Measurements from ENCODE around the gene SLC25A48.
"Not testable (repeated sequence)": the region's sequence is repeated elsewhere in the genome, so short reads cannot be mapped to it uniquely, and the experiment has no call there.

The SLC25A48 gene

GRCh38 chr5:135835766-135836165 lies 1.3 kb downstream of the SLC25A48 start:
- Histone ChIP-seq H3K36me3 (no peaks in the 10 kb centered on the region), H3K4me3 (ENCODE audit: low read depth, low read length) (no peak overlapping the region), H3K9me3 (ENCODE audit: severe bottlenecking) (peaks cover 6% of the 10 kb centered on the region), H3K27me3 (ENCODE audit: insufficient read depth, low read depth, severe bottlenecking) (peaks cover 66% of the 10 kb centered on the region), H3K27ac (no peak overlapping the region)
- no peak for TF ChIP-seq CTCF (IDR thresholded peaks at IDR 0.05; ENCODE audit: low read depth, low read length)
- DNase-seq = no peak

DNA sequence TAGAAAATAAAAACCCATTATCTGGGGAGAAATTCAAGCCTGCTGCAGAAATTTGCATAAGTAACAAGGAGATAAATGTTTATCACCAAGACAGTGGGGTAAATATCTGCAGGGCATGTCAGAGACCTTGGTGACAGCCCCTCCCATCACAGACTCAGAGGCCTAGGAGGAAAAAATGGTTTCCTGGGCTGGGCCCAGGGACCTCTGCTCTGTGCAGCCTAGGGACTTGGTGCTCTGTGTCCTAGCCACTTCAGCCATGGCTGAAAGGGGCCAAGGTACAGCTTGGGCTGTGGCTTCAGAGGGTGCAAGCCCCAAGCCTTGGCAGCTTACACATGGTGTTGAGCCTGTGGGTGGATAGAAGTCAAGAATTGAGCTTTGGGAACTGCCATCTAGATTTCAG lies 3.9 kb downstream of the SLC25A48 start:
- H3K27ac ChIP-seq; H3K36me3 ChIP-seq; H3K9me3 ChIP-seq (ENCODE audit: severe bottlenecking); H3K4me3 ChIP-seq (ENCODE audit: low read depth, low read length); DNase-seq: not testable (repeated sequence)
- peaks cover 51% of the 10 kb centered on the region for H3K27me3 ChIP-seq (ENCODE audit: insufficient read depth, low read depth, severe bottlenecking)

DNA sequence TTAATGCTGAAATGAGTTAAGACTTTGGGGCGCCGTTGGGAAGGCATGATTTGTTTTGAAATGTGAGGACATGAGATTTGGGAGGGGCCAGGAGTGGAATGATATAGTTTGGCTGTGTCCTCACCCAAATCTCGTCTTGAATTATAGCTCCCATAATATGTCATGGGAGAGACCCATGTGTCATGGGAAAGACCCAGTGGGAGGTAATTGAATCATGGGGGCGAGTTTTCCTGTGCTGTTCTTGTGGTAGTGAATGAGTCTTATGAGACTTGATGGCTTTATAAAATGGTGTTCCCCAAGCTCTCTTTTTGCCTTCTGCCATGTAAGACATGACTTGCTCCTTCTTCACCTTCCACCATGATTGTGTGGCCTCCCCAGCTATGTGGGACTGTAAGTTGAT lies 5.1 kb downstream of the SLC25A48 start:
- Histone ChIP-seq H3K9me3 (ENCODE audit: severe bottlenecking) (peaks cover 6% of the 10 kb centered on the region), H3K4me3 (ENCODE audit: low read depth, low read length) (no peak overlapping the region), H3K27ac (no peak overlapping the region), H3K27me3 (ENCODE audit: insufficient read depth, low read depth, severe bottlenecking) (peaks cover 41% of the 10 kb centered on the region), H3K36me3 (no peaks in the 10 kb centered on the region)
- no peak for DNase-seq
- TF ChIP-seq CTCF (IDR thresholded peaks at IDR 0.05; ENCODE audit: low read depth, low read length) = no peak

GRCh38 chr5:135840959-135841358 lies 6.5 kb downstream of the SLC25A48 start:
- peaks cover 6% of the 10 kb centered on the region for H3K9me3 ChIP-seq (ENCODE audit: severe bottlenecking)
- H3K36me3 ChIP-seq = no peaks in the 10 kb centered on the region
- no peak for DNase-seq
- H3K27ac ChIP-seq = no peak overlapping the region
- H3K4me3 ChIP-seq (ENCODE audit: low read depth, low read length) = no peak overlapping the region
- TF ChIP-seq CTCF (IDR thresholded peaks at IDR 0.05; ENCODE audit: low read depth, low read length) = no peak
- peaks cover 34% of the 10 kb centered on the region for H3K27me3 ChIP-seq (ENCODE audit: insufficient read depth, low read depth, severe bottlenecking)

GRCh38 chr5:135842737-135843136 lies 8.3 kb downstream of the SLC25A48 start:
- no peak for DNase-seq
- Histone ChIP-seq H3K27me3 (ENCODE audit: insufficient read depth, low read depth, severe bottlenecking) (peaks cover 28% of the 10 kb centered on the region), H3K36me3 (no peaks in the 10 kb centered on the region), H3K4me3 (ENCODE audit: low read depth, low read length) (no peak overlapping the region), H3K9me3 (ENCODE audit: severe bottlenecking) (peaks cover 6% of the 10 kb centered on the region), H3K27ac (no peak overlapping the region)
- no peak for TF ChIP-seq CTCF (IDR thresholded peaks at IDR 0.05; ENCODE audit: low read depth, low read length)

GRCh38 chr5:135843571-135844337 lies 9.3 kb downstream of the SLC25A48 start:
- H3K27me3 ChIP-seq (ENCODE audit: insufficient read depth, low read depth, severe bottlenecking) = peaks cover 29% of the 10 kb centered on the region
- H3K27ac ChIP-seq = no peak overlapping the region
- no peaks in the 10 kb centered on the region for H3K36me3 ChIP-seq
- no peak overlapping the region for H3K4me3 ChIP-seq (ENCODE audit: low read depth, low read length)
- H3K9me3 ChIP-seq (ENCODE audit: severe bottlenecking) = peaks cover 1% of the 10 kb centered on the region
- TF ChIP-seq CTCF (IDR thresholded peaks at IDR 0.05; ENCODE audit: low read depth, low read length) = no peak
- DNase-seq = no peak
